AG09319 (cell line): ENCODE results near the gene LRRC49.

Experiments used
- DNase-seq: peaks from one replicate; pipeline ENCODE4 v3.0.0-alpha.2; 2010; ENCODE audit warnings: low read depth; ENCODE audit errors: extremely low read depth
- TF ChIP-seq, protein P1 (sequence below): IDR thresholded peaks from 2 replicates; pipeline ENCODE4 v1.5.1; 2011; ENCODE audit warnings: low read depth, mild to moderate bottlenecking, inconsistent platforms, low read length, moderate library complexity

The LRRC49 gene

DNA sequence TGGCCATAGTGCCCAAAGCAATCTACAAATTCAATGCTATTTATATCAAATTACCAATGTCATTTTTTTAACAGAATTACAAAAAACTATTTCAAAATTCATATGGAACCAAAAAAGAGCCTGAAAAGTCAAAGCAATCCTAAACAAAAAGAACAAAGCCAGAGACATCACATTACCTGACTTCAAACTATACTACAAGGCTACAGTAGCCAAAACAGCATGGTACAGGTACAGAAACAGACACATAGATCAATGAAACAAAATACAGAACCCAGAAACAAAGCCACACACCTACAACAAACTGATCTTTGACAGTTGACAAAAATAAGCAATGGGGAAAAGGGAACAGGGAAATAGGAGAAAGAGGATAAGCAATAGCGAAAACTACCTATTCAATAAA, 196.1 kb downstream of the LRRC49 start:
- no peak for DNase-seq
- TF ChIP-seq, protein P1, sequence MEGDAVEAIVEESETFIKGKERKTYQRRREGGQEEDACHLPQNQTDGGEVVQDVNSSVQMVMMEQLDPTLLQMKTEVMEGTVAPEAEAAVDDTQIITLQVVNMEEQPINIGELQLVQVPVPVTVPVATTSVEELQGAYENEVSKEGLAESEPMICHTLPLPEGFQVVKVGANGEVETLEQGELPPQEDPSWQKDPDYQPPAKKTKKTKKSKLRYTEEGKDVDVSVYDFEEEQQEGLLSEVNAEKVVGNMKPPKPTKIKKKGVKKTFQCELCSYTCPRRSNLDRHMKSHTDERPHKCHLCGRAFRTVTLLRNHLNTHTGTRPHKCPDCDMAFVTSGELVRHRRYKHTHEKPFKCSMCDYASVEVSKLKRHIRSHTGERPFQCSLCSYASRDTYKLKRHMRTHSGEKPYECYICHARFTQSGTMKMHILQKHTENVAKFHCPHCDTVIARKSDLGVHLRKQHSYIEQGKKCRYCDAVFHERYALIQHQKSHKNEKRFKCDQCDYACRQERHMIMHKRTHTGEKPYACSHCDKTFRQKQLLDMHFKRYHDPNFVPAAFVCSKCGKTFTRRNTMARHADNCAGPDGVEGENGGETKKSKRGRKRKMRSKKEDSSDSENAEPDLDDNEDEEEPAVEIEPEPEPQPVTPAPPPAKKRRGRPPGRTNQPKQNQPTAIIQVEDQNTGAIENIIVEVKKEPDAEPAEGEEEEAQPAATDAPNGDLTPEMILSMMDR, result no peak

DNA sequence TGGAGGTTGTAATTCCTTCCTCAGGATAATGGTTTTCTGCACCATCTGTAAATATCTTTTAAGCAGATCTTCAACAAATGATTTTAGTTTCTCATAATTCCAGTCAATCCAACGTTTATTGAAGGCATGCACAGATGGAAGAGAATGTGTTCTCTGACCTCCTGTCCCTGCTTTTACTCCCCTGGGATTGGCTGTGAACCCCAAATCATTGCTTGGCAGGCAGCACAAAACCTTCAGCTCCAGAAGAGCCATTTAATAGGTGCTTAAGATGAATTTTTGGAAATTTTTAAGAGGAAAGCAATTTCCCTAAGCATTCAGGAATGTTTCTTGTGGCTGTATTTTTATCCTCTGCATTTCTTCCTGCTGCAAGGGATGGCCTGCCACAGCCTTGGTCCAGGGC, 197.2 kb downstream of the LRRC49 start:
- no peak for DNase-seq
- TF ChIP-seq, protein P1, result no peak

DNA sequence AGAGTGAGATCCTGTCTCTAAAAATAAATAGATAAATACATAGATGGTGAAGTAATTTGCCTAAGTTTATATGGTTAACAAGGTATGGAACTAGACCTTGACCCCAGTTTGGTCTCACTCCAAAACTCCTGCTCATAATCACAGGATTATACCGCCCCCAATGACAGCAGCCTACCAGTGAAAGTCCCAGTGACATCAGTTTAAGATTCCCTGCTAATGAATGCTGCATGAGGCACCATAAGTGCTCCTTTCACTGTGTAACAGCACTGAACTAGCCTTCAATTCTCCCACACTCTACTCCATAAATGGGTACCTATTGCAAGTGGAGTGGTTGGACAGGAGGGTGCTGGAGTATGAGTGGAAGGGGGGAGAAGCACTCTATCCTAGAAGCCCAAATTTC, 199.0 kb downstream of the LRRC49 start:
- DNase-seq, result no peak
- TF ChIP-seq, protein P1, result no peak

DNA sequence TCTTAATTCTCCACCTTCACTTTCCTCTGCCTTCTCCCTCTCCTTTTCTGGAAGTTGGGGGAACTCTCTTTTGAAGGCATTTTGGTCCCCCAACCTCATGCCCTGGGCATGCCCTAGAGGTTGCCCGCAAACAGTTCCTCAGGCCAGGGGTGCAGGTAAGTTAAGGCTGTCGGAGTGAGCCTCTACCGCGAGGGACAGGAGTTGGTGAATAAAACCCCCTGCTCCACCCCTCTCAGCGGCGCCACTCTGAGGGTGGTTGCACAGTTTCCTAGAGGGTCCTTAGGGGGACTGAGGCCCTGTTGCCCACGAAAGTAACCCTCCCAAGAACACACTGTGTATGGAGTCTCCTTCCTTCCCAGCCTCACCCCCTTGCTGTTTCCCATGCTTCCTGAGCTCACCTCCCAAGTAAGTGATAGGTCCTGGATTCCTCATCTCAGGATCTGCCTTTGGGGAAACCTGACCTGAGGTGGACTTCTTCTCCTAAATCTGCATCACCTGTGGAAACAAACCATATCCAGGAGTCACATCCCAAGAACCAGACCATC, 199.5 kb downstream of the LRRC49 start:
- TF ChIP-seq, protein P1, result no peak
- DNase-seq, result no peak

DNA sequence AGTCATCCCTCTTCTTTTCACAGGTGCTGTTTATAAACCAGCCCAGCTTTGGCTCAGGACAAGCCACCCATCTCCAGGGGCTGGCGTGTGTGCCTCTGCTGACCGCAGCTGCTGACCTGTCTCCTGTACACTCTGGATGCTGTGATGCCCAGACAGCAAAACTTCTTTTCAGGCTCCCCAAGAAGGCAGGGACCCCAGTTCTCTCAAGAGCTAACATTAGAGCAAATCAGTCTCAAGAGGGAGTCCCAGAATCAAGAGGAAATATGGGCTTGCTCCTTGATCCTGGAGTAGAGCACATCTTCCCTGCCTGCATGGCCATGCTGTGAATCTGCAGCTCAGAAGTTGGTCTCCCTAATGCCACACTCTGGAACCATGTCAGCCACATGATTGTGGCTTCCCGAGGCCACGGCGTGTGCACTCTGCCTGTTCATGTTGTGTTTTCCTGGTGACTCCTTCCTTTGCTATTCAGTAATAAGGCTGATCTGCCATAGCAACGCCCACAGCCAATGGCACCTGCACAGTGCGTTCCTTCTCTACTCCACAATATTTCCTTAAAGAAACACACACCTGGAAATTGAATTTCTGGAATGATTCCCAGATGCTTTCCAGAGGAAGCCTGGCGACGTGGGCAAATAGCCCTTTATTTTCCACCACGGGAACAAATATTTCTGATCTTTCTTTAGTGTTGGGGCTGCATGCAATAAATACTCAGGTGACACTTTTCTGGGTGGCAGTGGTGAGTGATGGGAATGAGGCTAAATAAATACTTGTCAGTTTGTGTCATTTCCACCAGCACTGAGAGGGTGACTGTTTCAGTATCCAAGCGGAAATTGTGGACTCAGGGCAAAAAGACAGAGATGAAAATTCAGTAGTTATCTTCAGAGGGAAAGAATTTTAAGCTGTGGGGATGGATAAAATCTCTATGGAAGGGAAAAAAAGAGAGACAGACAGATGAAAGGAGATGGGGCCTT, 200.7 kb downstream of the LRRC49 start:
- DNase-seq, result no peak

DNA sequence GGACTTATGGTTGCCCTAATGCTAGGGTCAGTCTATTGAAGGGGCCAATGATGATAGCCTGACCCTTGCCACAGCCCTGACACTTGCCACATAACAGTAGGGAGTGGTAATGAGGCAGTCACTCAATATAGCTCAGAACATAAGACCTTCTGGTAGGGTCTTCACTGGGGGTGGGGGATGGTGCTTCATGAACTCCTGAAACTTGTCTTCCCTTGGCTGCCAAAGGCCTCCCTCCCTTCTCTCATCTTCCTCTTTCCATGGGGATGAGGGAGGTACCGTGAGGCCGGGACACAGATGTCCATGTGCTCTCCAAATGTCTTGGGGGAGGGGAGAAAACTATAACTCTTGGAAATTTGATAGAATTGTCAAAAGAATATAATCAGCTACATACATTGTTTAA, 201.5 kb downstream of the LRRC49 start:
- no peak for DNase-seq
- TF ChIP-seq, protein P1, result no peak

More for the DNA sequence above, 200.7 kb downstream of the LRRC49 start:
- TF ChIP-seq, protein P1, result no peak

DNA sequence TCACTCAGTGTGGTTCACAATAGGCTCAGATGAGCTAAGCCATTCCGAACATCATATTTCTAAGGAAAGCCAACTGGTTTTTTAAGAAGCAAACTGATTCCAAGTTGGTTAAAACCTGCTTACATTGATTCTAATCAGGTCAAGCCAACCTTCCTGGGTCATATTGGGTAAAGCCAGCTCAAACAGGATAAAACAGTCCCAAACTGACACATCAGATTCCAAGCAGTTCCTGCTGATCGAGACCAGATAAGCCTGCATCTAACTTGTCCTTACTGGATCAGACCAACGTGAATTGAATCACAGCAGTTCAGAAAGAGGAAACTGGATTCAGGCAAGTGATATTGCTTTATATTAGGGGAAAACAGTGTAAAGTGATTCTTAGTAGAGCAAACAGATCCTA, 204.1 kb downstream of the LRRC49 start:
- TF ChIP-seq, protein P1, result no peak
- DNase-seq, result no peak
